OCI-LY7 (cell line): Measurements from ENCODE around the gene DDX39B. TPM values are rescaled to one million over a fixed set of nuclear protein-coding genes. Genes with fewer than 3 reads are reported as not detected.
"Not testable (repeated sequence)": the region's sequence is repeated elsewhere in the genome, so short reads cannot be mapped to it uniquely, and the experiment has no call there.

Experiments
- BruUV-seq: library from RNA; stranded (reverse); fragments of 400-500 nt; replicated peaks from 2 replicates; lab custom pipeline; 2021; lab: Mats Ljungman, UMichigan
- CTCF ChIA-PET: fragments of 300-600 bp; sonication (Branson Sonifier 250); formaldehyde crosslinking; loops from one replicate; lab custom pipeline; 2022; ENCODE audit warnings: antibody characterized with exemption; ENCODE audit not compliant: unreplicated experiment; lab: Charles Lee
- POLR2A ChIA-PET: fragments of 300-600 bp; sonication (Branson Sonifier 250); formaldehyde crosslinking; loops from one replicate; lab custom pipeline; 2022; ENCODE audit warnings: antibody characterized with exemption; lab: Charles Lee
- DNase-seq: peaks from one replicate; pipeline ENCODE4 v3.0.0-alpha.2; 2015; ENCODE audit warnings: low spot score
- H2AFZ ChIP-seq: fragments of 200-600 bp; sonication (generic), shearing (Covaris generic); 2 replicates; pipeline ENCODE4 v1.6.1; 2014; ENCODE audit warnings: mild to moderate bottlenecking, antibody characterized with exemption, low read length, moderate library complexity
- H3K27ac ChIP-seq: fragments of 200-600 bp; sonication (generic); 2 replicates; pipeline ENCODE4 v1.5.1; 2014; ENCODE audit warnings: mixed run types, low read depth, mild to moderate bottlenecking, moderate library complexity, low read length, inconsistent platforms; ENCODE audit not compliant: poor library complexity, severe bottlenecking
- H3K36me3 ChIP-seq: fragments of 200-600 bp; sonication (generic); 2 replicates; pipeline ENCODE4 v1.6.1; 2014; ENCODE audit warnings: mild to moderate bottlenecking, antibody characterized with exemption, low read length, moderate library complexity, mixed read lengths; ENCODE audit not compliant: insufficient read depth
- H3K4me1 ChIP-seq: fragments of 200-600 bp; sonication (generic); 2 replicates; pipeline ENCODE4 v1.5.1; 2014; ENCODE audit warnings: mild to moderate bottlenecking, low read length; ENCODE audit not compliant: insufficient read depth, poor library complexity, severe bottlenecking
- H3K4me2 ChIP-seq: fragments of 200-600 bp; sonication (generic); 2 replicates; pipeline ENCODE4 v1.6.1; 2014; ENCODE audit warnings: mild to moderate bottlenecking, low read length
- H3K4me3 ChIP-seq: fragments of 200-600 bp; sonication (generic); 2 replicates; pipeline ENCODE4 v1.5.1; 2014; ENCODE audit warnings: mild to moderate bottlenecking, low read depth, low read length; ENCODE audit not compliant: poor library complexity, severe bottlenecking
- H3K79me2 ChIP-seq: fragments of 200-600 bp; sonication (generic); 2 replicates; pipeline ENCODE4 v1.6.1; 2016; ENCODE audit warnings: low read depth, mild to moderate bottlenecking, low read length, moderate library complexity, mixed read lengths; ENCODE audit not compliant: insufficient read depth
- H3K9me2 ChIP-seq: fragments of 200-600 bp; sonication (generic); 2 replicates; pipeline ENCODE4 v1.6.1; 2016; ENCODE audit warnings: mild to moderate bottlenecking, low read length, mixed read lengths; ENCODE audit not compliant: insufficient read depth
- H3K9me3 ChIP-seq: fragments of 200-600 bp; sonication (generic); 2 replicates; pipeline ENCODE4 v1.6.1; 2014; ENCODE audit warnings: mild to moderate bottlenecking, mixed run types, low read length, mixed read lengths
- H4K20me1 ChIP-seq: fragments of 200-600 bp; sonication (generic); 2 replicates; pipeline ENCODE4 v1.6.1; 2014; ENCODE audit warnings: mild to moderate bottlenecking, antibody characterized with exemption, low read length, moderate library complexity, mixed read lengths; ENCODE audit not compliant: insufficient read depth
- CTCF ChIP-seq: fragments of 200-600 bp; sonication (generic); conservative IDR thresholded peaks from 2 replicates; pipeline ENCODE4 v1.5.1; 2014; ENCODE audit warnings: mild to moderate bottlenecking, antibody characterized with exemption, low read length, moderate library complexity, mixed read lengths
- EZH2phosphoT487 ChIP-seq: fragments of 200-600 bp; sonication (generic); IDR thresholded peaks from 2 replicates; pipeline ENCODE4 v1.6.1; 2018; ENCODE audit warnings: low read depth, borderline replicate concordance, mild to moderate bottlenecking, mixed run types, antibody characterized with exemption, low read length, moderate library complexity, mixed read lengths
- intact Hi-C: fragments of 100-400 bp; cut with micrococcal nuclease; formaldehyde crosslinking; loops from one replicate; pipeline ENCODE4 v1.10.0; 2022; ENCODE audit not compliant: unreplicated experiment
- total RNA-seq, 2 experiments: library from RNA; depleted of rRNA in 1 of 2; stranded (reverse); fragments of >200 nt in 1 of 2; shearing (Covaris generic) in 1 of 2; gene quantifications; 2 replicates each; pipeline ENCODE4 v1.2.3, GENCODE V29; 2014 to 2022

The DDX39B gene
- total RNA-seq, 2 experiments from 2014 or later, result 481 to 736 TPM

GRCh38 chr6:31490115-31490873 is 51.5 kb downstream of the DDX39B start:
- intact Hi-C loops, result loop anchor here (10.0 kb wide), 2 partner anchors 345 to 805 kb away; partner anchors contain the start of gene PPP1R18
- no peaks in the 10 kb centered on the region for H4K20me1 ChIP-seq
- H3K4me2 ChIP-seq, result no peak overlapping the region
- no peak overlapping the region for H2AFZ ChIP-seq
- no peaks in the 10 kb centered on the region for H3K9me2 ChIP-seq
- ChIA-PET POLR2A (interaction anchor here (0.9 kb wide), 1 partner anchor 108 kb away, joined by 3 read pairs; no protein-coding TSS in a partner anchor), CTCF (interaction anchor here (0.6 kb wide), 1 partner anchor 1423 kb away, joined by 4 read pairs; no protein-coding TSS in a partner anchor)
- H3K4me1 ChIP-seq, result peaks cover 31% of the 10 kb centered on the region
- H3K4me3 ChIP-seq, result no peak overlapping the region
- DNase-seq, result no peak
- H3K79me2 ChIP-seq, result peaks cover 21% of the 10 kb centered on the region
- no peak for TF ChIP-seq EZH2phosphoT487
- TF ChIP-seq CTCF, result no peak
- no peak overlapping the region for H3K27ac ChIP-seq
- BruUV-seq, result no TSS peak
- H3K36me3 ChIP-seq, result no peaks in the 10 kb centered on the region
- no peaks in the 10 kb centered on the region for H3K9me3 ChIP-seq

DNA sequence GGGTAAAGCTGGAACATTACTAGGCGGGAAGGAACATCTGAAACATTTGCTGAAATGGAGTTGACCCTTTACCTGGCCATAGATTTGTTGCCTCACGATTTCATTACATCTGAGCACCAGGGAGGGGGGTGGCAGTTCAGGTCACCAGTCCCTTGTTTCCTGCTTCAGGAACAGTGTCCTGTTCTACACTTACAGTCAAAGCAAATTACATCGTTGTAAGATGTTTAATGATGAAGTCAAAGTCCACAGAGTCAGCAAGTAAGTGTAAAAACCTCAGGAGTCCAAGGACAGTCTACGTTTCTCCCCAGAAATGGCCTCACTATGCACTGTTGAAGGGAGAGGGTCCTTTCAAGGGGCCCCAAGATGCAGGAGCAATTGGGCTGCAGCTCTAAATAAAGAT is 52.7 kb downstream of the DDX39B start:
- no TSS peak for BruUV-seq
- CTCF ChIA-PET, result no interaction called here
- H3K4me3 ChIP-seq, result no peak overlapping the region
- H3K4me2 ChIP-seq, result no peak overlapping the region
- POLR2A ChIA-PET, result no interaction called here
- H3K27ac ChIP-seq, result no peak overlapping the region
- H3K9me3 ChIP-seq, result no peaks in the 10 kb centered on the region
- H2AFZ ChIP-seq, result no peak overlapping the region
- H4K20me1 ChIP-seq, result no peaks in the 10 kb centered on the region
- no peak for DNase-seq
- H3K36me3 ChIP-seq, result no peaks in the 10 kb centered on the region
- no peak for TF ChIP-seq CTCF
- TF ChIP-seq EZH2phosphoT487, result no peak
- no peaks in the 10 kb centered on the region for H3K9me2 ChIP-seq
- intact Hi-C loops, result no loop called here
- peaks cover 16% of the 10 kb centered on the region; the same call in 1 of the 2 replicates for H3K79me2 ChIP-seq
- peaks cover 31% of the 10 kb centered on the region for H3K4me1 ChIP-seq

- intact Hi-C loops, H3K36me3 ChIP-seq, H2AFZ ChIP-seq, BruUV-seq, CTCF ChIA-PET, H3K9me3 ChIP-seq, POLR2A ChIA-PET, DNase-seq, H4K20me1 ChIP-seq, H3K79me2 ChIP-seq, H3K4me3 ChIP-seq, H3K4me2 ChIP-seq, H3K27ac ChIP-seq, H3K9me2 ChIP-seq: not testable (repeated sequence)
- H3K4me1 ChIP-seq, result peaks cover 22% of the 10 kb centered on the region
Observed at GRCh38 chr6:31487674-31488073, 54.1 kb downstream of the DDX39B start.

GRCh38 chr6:31486065-31486837 is 55.6 kb downstream of the DDX39B start:
- H3K27ac ChIP-seq, H4K20me1 ChIP-seq, BruUV-seq, H2AFZ ChIP-seq, H3K4me2 ChIP-seq, H3K9me3 ChIP-seq, CTCF ChIA-PET, H3K9me2 ChIP-seq, H3K79me2 ChIP-seq, DNase-seq, H3K36me3 ChIP-seq, H3K4me1 ChIP-seq, POLR2A ChIA-PET, intact Hi-C loops, H3K4me3 ChIP-seq: not testable (repeated sequence)
